Duodenal mucosa (tissue), 2 donors: ENCODE measurements around the gene PLAAT2.

Source experiments
- H3K27ac ChIP-seq: one replicate; pipeline ENCODE4 v1.7.0; 2013; ENCODE audit warnings: low read depth, low read length
- H3K27me3 ChIP-seq, 2 donors: one replicate each; pipeline ENCODE4 v1.7.0; 2013; ENCODE audit warnings: low read length in 2 of 2, control low read depth in 1 of 2; ENCODE audit not compliant: insufficient read depth in 2 of 2, control insufficient read depth in 1 of 2
- H3K36me3 ChIP-seq, 2 donors: one replicate each; pipeline ENCODE4 v1.7.0; 2013; ENCODE audit warnings: low read length in 2 of 2, control low read depth in 1 of 2; ENCODE audit not compliant: insufficient read depth in 2 of 2, control insufficient read depth in 1 of 2
- H3K4me1 ChIP-seq, 2 donors: one replicate each; pipeline ENCODE4 v1.7.0; 2013; ENCODE audit warnings: low read length in 2 of 2, control low read depth in 1 of 2; ENCODE audit not compliant: insufficient read depth in 2 of 2, control insufficient read depth in 1 of 2
- H3K4me3 ChIP-seq, 2 donors: one replicate each; pipeline ENCODE4 v1.7.0; 2013; ENCODE audit warnings: low read length in 2 of 2, low read depth in 1 of 2
- H3K9ac ChIP-seq, 2 donors: one replicate each; pipeline ENCODE4 v1.7.0; 2013; ENCODE audit warnings: low read length in 2 of 2, low read depth in 1 of 2
- H3K9me3 ChIP-seq, 2 donors: one replicate each; pipeline ENCODE4 v1.7.0; 2013; ENCODE audit warnings: low read length in 2 of 2, control low read depth in 1 of 2; ENCODE audit not compliant: control insufficient read depth in 1 of 2

Gene PLAAT2

DNA sequence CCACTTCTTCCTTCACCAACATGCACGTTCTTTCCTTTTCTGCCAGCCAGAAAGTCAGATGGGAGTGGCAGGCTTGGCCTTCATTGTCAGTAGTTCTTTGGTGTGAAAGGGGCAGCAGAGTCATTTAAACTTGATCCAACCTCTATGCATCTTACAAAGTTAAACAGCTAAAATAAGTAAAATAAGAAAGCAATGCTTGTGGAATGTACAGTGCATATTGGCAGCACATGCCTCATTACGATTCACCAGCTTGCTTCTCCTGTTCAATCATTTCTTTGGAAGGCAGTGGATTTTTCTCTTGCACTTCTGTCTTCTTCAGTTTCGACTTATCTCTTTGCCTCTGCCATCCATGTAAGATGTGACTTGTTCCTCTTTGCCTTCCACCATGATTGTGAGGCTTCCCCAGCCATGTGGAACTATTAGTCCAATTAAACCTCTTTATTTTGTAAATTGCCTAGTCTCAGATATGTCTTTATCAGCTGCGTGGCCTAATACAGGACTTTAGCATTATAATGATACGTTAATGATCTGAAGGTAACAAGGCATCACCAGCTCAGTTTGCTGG lies 42.5 kb downstream of the PLAAT2 start:
- Histone ChIP-seq H3K36me3 (no peaks in the 10 kb centered on the region), H3K9me3 (no peaks in the 10 kb centered on the region), H3K27ac (no peak overlapping the region), H3K4me1 (no peaks in the 10 kb centered on the region), H3K9ac (no peak overlapping the region), H3K4me3 (no peak overlapping the region), H3K27me3 (no peaks in the 10 kb centered on the region)

DNA sequence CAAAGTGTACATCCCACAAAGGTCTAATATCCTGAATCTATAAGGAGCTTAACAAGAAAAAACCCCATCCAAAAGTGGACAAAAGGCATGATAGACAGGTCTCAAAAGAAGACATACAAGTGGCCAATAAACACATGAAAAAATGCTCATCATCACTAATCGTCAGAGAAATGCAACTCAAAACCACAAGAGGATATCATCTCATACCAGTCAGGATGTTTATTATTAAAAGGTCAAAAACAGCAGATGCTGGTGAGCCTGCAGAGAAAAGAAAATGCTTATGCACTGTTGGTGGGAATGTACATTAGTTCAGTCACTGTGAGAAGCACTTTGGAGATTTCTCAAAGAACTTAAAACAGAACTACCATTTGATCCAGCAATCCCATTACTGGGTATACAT lies 44.6 kb downstream of the PLAAT2 start:
- Histone ChIP-seq H3K27me3 (no peaks in the 10 kb centered on the region), H3K9me3 (no peaks in the 10 kb centered on the region), H3K4me3 (no peak overlapping the region), H3K4me1 (no peaks in the 10 kb centered on the region), H3K9ac (no peak overlapping the region), H3K36me3 (no peaks in the 10 kb centered on the region), H3K27ac (no peak overlapping the region)

DNA sequence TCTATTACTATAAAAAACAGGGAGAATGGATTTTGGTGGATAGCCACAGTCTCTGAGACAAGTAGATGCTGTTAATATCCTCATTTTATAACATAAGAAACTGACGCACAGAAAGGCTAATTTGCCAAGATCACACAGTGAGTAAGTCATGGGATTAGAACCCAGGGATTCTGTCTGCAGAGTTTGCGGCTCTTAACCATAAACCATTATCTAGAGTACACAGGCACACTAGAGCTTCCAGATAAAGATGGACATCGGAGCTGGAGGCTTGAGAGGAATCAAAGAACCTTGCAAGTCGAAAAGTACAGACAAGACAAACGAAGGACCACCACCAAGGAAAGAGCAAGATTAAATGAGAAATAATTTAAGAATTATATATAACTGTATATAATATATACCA lies 46.0 kb downstream of the PLAAT2 start:
- H3K27me3 ChIP-seq, result no peaks in the 10 kb centered on the region
- H3K9me3 ChIP-seq, result no peaks in the 10 kb centered on the region
- no peak overlapping the region for H3K27ac ChIP-seq

DNA sequence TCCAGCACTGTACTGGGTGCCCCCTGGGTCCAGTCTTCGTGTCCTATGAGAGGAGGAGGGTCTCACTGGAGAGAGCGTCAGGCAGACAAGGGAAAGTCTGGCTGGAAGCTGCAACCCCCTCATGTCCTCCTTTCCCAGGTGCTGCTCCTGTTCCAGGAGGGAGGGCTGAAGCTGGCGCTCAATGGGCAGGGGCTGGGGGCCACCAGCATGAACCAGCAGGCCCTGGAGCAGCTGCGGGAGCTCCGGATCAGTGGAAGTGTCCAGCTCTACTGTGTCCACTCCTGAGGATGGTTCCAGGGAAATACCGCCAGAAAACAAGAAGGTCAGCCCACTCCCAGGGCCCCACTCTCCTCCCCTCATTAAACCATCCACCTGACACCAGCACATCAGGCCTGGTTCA lies 47.1 kb downstream of the PLAAT2 start:
- Histone ChIP-seq H3K27me3 (no peaks in the 10 kb centered on the region), H3K36me3 (no peaks in the 10 kb centered on the region), H3K4me1 (no peaks in the 10 kb centered on the region), H3K9me3 (no peaks in the 10 kb centered on the region), H3K9ac (no peak overlapping the region), H3K4me3 (no peak overlapping the region), H3K27ac (no peak overlapping the region)

More for the DNA sequence above, 46.0 kb downstream of the PLAAT2 start:
- Histone ChIP-seq H3K4me1 (no peaks in the 10 kb centered on the region), H3K9ac (no peak overlapping the region), H3K4me3 (no peak overlapping the region), H3K36me3 (no peaks in the 10 kb centered on the region)

DNA sequence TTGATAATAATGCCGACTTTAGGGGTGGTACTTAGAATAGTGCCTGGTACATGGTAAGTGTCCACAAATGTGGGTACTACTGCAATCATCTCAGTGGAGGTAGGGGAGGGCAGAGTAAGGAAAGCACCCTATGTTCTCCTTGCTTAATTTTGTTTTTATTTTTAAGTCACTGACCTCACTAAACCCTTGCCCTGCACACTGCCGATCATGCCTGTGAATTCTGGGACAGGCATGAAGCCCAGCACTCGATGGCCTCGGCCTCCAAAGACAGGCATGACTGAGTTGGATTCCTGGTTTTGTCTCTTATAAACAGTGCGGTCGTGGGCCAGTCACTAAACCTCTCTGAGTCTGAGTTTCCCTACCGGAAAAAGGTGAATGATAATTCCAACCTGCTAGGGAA lies 50.4 kb downstream of the PLAAT2 start:
- Histone ChIP-seq H3K36me3 (no peaks in the 10 kb centered on the region), H3K9ac (no peak overlapping the region), H3K4me3 (no peak overlapping the region), H3K9me3 (no peaks in the 10 kb centered on the region), H3K4me1 (peaks cover 0 to 5% of the 10 kb centered on the region in 2 donors), H3K27ac (no peak overlapping the region), H3K27me3 (no peaks in the 10 kb centered on the region)

DNA sequence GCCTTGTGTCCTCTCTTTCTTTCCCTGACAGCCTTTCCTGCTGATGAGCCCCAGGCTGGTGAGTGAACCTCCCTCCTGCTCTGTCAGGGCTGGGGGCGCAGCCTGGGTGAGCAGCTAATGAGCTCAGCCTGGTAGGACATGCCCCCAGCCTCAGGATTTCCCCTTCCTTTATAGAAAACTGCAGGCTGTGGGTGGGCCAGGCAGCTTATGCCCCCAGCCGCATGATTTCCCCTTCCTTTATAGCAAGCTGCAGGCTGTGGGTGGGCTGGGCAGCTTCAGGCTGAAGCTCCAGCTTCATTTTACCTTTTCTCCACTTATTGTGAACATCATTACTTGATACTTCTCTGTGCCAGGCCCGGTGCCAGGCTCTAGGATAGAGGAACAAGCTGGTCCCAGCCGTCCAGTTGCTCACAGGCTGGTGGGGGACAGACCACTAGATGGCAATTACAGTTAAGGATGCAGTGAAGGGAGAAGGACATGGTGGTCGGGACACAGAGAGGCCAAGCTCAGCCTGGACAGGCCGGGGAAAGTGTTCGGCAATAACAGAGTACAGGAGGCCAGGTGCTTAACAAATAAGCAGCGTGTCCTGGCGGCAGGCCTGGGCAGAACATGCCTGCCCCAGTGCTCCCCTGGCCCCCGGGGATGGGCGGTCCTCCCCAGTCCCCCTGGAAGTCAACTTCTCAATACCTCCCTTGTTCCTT lies 52.0 kb downstream of the PLAAT2 start:
- Histone ChIP-seq H3K4me1 (peaks cover 0 to 5% of the 10 kb centered on the region in 2 donors), H3K9me3 (no peaks in the 10 kb centered on the region), H3K27ac (no peak overlapping the region), H3K27me3 (no peaks in the 10 kb centered on the region), H3K36me3 (no peaks in the 10 kb centered on the region), H3K9ac (no peak overlapping the region), H3K4me3 (no peak overlapping the region)

DNA sequence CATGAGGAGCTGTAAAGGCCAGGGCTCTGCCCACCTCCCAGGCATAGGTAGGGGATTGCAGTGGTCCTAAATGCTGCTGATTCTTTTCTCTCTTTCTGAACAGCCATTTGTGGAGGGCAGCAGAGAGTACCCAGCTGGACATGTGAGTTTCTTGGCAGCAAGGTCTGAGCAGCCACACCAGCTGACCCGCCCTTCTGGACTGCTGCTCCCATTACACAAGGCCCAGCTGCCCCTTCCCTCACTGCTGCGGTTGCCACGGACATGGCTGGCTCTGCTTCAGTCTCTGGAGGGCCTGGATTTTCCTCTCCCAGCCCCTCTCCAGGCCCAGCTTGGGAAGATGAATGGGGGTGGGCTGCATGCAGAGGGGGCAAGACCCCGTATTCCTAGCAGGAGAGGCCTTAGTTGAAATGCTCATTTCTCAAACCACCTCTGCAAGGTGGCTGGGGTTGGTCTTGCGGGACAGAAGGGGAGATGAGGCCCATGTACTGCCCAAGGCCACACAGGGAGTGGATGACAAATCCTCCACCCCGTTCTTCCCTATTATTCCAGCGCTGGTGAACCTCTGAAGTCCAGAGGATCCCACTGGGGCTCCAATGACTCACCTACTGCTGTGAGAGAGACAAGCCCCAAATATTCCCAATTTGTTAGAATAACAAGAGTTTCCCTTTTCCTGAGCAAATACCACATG lies 52.7 kb downstream of the PLAAT2 start:
- Histone ChIP-seq H3K36me3 (no peaks in the 10 kb centered on the region), H3K27ac (no peak overlapping the region), H3K4me3 (no peak overlapping the region), H3K27me3 (no peaks in the 10 kb centered on the region), H3K9ac (no peak overlapping the region), H3K4me1 (peaks cover 0 to 5% of the 10 kb centered on the region in 2 donors), H3K9me3 (no peaks in the 10 kb centered on the region)

DNA sequence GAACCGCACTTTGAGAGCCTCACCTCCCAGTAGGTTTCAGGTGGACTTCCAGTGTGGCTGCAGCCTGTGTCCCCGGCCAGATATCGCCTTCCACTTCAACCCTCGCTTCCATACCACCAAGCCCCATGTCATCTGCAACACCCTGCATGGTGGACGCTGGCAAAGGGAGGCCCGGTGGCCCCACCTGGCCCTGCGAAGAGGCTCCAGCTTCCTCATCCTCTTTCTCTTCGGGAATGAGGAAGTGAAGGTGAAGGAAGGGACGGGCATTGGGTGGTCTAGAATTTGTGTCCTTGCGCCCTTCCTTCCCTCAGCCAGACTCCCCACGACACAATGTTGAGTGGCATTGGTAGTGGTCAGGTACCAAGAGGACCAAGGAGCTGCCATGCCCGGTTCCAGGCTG lies 54.4 kb downstream of the PLAAT2 start:
- Histone ChIP-seq H3K4me3 (no peak overlapping the region), H3K4me1 (peaks cover 5 to 6% of the 10 kb centered on the region in 2 donors), H3K27me3 (no peaks in the 10 kb centered on the region), H3K9ac (no peak overlapping the region), H3K27ac (no peak overlapping the region), H3K36me3 (no peaks in the 10 kb centered on the region), H3K9me3 (no peaks in the 10 kb centered on the region)

DNA sequence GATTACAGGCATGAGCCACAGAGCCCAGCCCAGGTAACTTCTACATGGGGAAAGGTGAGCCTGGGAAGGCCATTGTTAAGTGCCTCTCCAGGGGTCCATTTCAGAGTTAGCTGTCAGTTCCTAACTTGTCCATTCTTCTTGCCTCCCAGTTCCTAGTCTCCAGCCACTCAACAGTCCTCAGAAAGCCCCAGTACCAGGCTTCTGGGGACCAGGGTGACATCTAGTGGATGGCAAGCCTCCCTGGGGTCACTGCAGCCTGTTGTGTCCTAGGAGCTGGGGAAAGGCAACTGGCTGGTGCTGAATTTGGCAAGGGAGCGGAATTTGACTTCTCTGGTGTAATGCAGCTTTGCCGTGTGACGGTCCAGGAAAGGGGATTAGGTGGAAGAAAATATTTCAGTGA lies 55.2 kb downstream of the PLAAT2 start:
- Histone ChIP-seq H3K27ac (no peak overlapping the region), H3K4me3 (no peak overlapping the region), H3K4me1 (peaks cover 5 to 6% of the 10 kb centered on the region in 2 donors), H3K27me3 (no peaks in the 10 kb centered on the region), H3K9me3 (no peaks in the 10 kb centered on the region), H3K36me3 (no peaks in the 10 kb centered on the region), H3K9ac (no peak overlapping the region)

DNA sequence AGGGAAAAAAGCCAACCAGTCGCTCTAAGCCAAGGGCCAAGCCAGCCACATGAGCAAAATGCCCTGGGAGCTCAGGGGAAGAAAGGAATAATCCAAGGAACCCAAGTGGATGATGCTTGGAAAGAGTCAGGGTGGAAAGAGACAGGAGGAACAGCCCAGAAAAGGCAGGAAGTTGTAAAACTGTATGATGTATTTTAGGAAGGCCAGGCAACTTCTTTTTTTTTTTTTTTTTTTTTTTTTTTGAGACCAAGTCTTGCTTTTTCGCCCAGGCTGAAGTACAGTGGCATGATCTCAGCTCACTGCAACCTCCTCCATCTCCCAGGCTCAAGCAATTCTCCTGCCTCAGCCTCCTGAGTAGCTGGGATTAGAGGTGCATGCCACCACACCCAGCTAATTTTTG lies 55.7 kb downstream of the PLAAT2 start:
- no peaks in the 10 kb centered on the region for H3K36me3 ChIP-seq
- peaks cover 5 to 6% of the 10 kb centered on the region in 2 donors for H3K4me1 ChIP-seq
- H3K27me3 ChIP-seq, result no peaks in the 10 kb centered on the region
- H3K9ac ChIP-seq, result no peak overlapping the region
- H3K9me3 ChIP-seq, result no peaks in the 10 kb centered on the region
- no peak overlapping the region for H3K27ac ChIP-seq
- H3K4me3 ChIP-seq, result no peak overlapping the region
